Stimulated activated CD4-positive, alpha-beta T cell treated with anti-CD3 and anti-CD28 coated beads, Interleukin-4, amount 100 ng/mL, for 24 hours (primary cell): ENCODE results near the gene ADGRB2.

Experiments used
- DNase-seq: peaks from one replicate; pipeline ENCODE4 v3.0.0-alpha.2; 2020

The ADGRB2 gene

DNA sequence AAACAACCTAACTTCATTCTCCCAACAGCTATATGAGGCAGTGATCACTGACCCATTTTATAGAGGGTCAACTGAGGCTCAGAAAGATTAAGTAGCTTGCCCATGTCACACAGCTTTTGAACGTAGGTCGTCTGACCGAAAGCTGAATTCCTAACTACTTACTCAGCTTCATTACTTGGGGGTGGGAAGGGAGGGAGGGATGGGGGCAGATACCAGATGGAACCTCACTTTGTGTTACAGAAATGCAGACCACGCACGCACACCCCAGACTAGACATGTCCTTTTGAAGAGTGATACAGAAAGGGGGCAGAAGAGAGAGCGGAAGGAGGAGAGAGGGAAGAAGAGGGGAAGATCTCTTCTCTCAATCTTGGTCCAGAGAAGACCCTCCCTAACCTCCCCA, 2.3 kb downstream of the ADGRB2 start:
- no peak for DNase-seq

DNA sequence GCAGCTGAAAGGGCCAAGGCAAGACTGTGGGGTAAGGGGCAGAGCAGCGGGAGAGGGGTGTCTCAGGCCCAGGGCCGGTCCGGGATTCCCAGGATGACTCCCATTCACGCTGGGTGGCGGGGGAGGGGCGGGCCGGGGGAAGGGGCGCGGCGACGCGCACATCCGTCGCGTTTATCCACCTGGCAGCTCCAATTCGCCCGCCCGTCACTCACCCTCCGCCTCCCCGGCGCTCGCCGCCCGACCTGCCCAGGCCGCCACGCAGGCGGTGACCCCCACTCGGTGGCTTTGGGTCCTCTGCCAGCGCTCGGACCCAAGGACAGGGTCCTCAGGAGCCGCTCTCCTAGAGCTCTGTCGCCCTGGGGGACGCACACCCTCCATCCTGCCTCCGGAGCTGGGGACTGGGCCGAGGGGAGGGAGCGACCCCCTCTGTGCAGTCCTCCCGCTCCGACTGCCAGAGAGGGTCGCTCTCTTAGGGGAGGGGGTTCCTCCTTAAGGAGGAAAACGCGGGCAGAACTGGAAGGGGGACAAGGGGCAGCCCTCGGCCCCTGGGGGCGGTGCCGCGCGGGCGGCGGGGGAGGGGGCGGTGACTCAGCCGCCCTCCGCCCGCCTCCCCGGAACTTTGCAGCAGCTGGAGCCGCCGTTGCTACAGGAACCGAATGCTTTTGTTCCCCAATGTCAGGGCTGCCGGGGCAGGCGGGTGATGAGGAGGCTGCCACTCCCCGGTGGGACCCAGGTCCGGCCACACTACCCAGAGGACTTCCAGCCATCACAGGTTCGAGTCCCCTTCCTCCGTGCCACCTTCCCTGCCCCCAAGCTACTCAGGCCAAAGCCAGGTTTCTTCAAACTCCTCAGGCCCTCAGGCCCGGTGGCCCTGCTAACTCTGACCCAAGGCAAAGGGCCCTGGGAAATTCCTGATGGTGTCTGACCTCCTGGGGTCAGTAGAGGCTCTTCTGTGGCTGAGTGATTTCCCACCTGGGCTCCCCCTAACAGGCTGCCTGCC, 3.4 kb downstream of the ADGRB2 start:
- DNase-seq = peak; percentile 61

DNA sequence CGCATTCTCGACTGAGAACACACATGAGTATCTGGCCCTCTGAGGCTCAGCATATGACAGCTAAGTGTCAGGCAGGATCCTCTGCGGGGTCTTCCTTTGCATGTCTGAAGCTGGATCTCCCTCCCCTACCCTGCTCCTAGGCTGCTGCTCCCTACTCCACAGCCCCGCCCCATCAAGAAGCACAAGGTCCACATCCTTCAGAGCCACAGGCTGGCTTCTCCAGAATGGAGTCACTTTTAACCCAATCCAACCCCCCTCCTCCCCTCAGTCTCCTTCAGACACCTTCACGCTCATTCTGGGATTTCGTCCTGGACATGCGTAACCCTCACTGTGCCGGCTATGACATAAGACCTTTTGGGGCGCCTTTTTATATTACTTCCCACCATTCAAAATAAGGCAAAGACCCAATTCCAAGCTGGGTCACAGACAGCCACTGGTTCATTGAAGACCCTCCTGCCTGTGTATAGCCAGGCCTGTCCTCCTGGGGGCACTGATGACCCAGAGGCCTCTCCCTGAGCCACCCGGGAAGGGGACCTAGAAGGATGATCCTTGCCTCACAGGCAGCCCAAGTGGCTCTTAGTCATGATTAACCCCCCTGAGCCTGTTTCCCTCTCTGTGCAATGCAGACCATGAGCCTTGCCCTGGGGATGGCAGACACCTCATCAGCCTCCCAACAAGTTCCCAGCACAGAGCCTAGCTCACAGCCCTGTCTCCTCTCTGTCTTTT, 4.7 kb downstream of the ADGRB2 start:
- no peak for DNase-seq

DNA sequence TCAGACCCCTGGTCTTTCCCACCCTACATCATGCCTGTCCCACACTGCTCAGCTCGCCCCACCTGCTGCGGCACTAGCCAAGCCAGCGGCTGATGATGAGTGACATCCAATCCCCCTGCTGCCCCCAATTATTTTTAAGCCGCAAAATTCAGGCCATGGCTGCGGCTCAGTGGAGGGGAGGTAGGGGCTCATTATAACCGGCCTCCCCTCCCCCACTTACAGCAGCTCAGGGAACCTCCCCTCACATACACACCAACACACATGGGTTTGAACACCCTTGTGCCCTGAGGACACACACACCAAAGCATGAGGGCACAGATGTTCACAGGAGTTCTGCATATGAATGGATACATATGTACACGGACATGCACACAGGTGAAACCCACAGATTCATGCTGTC, 5.3 kb downstream of the ADGRB2 start:
- DNase-seq = no peak

DNA sequence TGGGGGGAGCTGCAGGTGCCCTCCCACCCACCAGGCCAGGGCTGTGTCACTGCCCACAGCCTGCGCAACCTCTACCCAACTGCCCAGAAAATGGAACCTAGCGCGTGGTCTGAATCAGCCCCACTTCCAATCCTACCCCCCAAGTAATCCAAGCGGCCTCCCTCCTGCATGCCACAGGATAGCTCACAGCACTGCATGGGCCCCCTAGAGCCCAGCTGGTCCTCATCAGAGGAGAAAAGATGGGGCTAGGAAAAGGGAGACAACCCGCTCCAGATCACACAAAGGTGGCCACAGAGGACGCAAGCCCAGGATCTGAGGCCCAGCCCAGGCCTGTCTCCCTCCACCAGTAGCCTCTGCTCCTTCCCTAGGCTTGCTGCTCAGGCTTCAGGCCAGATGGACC, 6.2 kb downstream of the ADGRB2 start:
- no peak for DNase-seq

DNA sequence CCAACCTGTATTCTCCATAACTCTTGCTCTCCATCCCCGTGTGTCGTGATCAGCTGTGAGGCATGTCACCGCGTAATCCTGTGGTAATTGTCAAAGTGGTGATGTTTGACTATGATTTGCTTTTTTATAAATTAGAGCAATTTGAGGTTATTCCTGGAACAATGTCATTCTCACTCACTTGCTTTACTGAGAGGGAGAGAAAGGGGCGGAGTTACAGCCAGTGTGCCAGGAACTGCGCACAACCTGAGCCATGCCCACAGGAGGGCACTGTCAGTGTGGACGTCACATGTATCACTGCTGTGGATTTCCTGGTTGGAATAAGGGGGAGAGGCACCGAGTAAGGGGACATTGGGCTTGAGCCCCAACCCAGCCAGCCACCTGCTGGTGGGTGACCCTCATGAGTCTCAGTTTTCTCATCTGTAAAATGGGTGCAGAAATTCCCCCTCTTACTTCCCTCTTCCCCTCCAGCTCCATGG, 6.9 kb downstream of the ADGRB2 start:
- no peak for DNase-seq

DNA sequence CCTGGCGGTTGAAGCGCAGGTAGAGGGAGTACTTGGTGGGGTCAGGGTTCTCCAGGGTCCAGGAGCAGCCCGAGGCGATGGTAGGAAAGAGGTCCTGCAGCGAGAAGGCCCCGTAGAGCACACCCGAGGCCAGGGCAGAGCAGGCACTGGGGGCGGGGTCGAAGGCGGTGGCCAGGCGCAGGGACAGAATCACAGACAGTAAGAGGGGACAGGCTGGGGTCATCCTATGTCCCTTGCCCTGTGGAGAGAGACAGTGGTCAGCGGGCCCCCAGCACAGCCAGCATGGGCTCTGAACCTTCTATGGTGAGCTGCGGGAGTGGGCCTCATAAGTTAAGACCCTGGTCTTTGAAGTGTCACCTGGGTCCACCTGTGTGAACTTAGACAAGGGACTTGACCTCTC, 7.6 kb downstream of the ADGRB2 start:
- DNase-seq = no peak

DNA sequence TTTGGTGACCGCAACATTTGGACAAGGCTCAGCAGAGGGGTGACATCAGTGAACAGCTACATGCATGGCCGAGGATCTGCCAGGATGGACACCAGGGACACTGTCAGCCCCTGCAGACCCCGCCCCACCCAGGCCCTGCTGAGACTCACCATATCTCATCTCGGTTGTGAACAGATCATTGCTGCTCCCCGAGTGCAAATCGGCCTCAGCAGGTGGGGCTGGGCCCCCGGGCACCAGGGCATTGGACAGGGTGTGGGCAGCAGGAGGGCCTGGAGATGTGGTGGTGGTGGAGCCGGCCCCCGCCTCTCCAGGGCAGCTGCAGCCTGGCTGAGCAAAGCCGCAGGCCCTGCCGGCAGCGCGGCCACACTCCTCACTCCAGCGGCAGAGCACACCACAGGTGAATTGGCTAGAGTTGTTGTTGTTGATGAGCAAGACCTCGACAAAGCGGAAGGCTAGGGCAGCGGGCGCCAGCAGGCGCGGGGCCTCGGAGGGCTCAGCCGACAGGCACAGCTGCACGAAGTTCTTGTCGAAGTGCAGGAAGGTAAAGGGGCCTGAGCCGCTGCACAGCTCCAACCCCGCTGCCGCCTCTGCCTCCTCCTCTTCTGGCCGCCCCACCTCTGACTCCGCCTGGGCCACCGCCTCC, 8.2 kb downstream of the ADGRB2 start:
- no peak for DNase-seq

DNA sequence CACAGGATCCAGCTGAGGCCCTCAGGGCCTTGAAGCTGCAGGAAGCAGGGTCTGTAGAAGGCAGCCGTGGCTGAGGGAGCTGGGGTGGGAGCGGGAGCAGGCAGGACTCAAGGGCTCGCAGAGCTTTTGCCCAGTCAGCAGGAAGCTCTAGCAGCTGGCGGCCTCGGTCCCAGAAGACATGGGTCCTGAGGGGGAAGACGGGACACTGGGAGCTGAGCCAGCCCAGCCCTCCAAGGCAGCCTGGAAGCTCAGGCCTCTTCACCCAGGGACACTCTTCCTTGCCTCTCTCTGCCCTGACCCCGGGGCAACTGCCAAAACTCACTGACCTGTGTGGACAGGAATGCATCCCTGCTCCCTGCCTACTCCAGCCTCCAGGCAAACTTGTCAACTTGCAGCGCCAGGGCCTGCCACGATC, 8.9 kb downstream of the ADGRB2 start:
- no peak for DNase-seq

DNA sequence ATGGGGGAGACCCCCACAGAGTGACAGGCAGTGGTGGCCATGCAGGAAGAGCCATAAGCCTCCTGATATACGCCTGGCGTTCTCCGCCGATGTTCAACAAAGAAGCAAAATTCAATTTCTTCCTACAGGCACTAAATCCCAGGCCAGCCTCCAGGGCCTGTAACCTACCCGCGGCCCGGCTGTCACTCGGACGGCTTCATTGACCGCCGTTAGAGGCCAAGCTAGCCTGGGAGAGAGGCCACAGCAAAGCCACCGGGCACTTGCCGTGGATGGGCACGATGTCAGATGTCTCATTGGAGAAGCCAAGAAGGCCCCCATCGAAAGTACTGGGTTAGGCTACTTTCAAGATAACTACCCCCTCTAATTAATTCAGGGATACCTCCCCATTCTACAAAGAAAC, 9.7 kb downstream of the ADGRB2 start:
- DNase-seq = no peak

DNA sequence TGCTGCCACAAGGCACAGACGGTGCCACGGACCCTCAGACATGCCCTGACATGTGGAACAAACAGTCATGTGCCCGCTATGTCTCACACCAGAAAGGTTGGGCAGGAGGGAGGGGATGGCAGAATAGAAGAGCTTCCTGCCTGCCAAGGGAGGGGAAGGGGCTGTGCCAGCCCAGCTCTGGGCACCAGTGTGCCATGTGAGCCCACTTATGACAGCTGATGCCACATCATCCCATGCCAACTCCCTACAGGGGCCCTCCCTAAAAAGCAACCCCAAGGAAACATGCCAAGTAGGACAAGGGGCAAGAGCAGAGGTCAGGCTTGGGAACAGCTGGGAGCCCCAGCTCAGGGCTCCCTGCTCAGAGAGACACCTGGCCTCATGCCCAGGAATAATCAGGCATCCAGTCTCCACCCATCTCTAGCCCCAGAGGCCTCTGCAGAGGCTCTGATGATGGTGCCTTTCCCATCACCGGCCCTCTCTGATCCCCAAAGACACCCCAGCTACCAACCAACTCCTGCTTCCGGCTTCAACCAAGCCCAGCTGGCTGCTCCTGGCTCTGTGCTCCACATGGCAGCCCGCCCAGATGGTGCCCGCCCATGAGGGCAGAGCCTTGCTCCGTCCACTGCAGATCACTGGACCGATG, 10.3 kb downstream of the ADGRB2 start:
- no peak for DNase-seq

DNA sequence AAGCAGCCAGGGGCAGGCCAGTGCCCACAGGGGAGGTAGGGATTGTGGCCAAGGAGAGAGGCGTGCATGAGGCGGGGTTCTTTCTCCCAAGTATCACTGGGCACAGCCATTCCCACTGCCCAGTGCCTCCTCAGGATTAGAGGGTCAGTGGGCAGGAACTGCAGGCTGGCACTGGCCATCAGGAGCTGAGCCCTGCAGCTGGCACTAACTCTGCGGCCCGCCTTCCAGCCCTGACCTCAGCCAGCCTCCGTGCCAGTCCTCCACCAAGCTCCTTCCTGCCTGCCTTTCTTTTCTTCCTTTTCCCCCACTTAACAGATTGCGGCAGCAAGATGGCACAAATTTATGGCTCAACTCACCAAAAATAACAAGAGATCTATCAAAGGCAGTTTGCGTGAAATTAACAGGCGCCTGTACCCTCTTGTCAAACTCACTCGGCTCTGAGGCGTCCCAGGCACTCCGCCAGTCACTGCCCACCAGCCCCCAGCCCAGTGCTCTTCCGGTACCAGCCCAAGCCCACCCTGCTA, 11.1 kb downstream of the ADGRB2 start:
- no peak for DNase-seq

DNA sequence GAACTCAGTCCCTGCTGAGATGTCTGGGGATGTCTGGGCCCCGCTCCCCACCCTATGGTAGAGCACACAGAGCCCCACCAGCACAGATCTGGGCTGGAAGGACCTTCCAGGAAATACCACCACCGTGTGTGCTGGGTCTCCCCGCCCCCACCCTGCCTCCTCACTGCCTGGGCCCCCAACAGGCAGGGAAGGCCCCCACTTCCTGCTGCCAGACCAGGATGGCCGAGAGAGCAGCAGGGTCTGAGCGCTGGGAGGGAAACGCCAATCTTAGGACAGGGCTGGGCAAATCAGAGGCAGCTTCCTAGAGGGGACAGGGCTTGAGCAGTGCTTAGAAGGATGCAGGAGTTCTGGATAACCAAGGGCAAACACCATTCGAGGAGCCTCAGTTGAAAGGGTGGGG, 11.9 kb downstream of the ADGRB2 start:
- no peak for DNase-seq

DNA sequence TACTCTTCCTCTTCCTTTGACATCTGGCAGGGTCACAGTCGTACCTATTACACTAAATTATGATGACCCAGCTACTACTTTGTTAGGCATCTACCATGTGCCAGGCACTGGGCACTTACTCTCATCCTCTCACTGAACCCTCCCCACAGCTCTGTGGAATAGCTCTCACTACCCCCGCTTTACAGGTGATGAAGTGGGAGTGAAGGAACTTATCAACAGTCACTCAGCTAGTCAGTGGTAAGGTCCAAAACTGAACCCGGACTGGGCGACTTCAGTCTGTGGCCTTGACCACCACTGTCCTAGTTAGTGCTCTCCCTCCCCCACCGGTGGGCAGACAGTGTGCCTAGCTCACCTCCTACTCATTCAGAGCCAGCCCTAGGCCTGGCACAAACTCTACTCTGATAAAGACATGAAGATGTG, 12.3 kb downstream of the ADGRB2 start:
- no peak for DNase-seq

DNA sequence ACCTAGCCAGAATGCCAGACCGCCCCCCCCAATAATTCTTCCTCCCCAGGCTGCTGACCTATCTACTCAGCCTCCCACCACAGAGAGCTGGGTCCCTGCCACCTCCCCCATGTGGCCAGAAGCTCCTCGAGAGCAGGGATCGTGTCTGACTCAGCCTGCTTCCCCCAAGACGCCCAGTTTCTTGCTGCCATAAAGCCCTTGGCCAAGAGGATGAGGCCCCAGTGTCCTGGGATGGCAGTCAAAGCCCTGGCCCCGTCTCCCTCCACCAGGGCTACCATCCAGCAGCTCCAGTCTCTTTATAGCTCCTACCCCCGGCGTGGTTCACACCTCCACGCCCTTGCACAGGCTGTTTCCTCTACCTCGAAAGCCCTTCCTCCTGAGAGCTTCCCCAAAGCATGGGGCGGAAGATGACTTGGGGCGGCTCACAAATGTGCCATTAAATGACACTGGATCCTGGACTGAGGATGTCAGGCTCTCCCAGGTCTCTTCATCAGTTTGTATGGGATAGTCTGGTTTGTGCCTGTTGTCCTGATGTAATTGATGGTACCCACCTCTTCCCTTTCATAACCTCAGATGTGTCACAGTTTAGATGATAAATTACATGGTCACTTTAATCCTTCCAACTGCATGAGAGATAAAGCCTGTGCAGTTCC, 13.2 kb downstream of the ADGRB2 start:
- DNase-seq = no peak

DNA sequence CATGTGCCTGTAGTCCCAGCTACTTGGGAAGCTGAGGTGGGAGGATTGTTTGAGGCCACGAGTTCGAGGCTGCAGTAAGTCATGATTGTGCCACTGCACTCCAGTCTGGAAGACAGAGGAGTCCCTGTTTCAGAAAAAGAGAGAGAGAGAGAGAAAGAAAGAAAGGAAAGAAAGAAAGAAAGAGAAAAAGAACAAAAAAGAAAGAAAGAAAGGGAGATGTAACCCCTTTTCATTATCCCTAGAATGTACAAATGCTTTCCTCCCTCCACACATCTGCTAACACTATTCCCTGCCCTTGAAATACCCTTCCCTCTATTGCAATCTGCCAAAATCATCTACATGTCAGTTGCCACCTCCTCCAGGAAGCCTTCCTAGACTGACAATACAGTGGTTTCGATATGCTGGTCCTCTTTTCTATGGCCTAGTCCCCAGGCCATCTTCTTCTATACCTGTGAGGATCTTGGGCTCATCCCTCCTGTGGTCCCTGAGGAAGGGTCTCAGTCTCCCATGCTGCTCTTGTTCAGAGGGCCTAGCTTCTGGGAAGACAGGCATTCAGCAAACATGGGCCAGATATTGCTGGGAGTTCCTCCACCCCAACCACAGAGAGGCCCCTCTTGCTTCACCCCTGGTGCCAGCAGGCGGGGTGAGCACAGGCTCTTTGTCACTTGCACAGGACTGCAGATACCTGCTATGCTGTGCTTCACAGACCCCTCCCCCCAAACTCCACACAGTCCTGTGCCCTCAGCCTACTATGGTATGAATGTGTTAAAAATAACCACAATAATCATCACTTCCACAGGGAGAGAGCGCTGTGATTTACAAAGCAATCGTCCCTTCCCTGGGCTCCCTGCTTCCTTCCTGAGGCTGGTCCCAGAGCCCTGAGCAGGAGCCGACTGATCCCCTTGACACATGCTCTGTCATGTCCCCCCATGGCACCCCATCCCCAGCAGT, 14.1 kb downstream of the ADGRB2 start:
- no peak for DNase-seq

DNA sequence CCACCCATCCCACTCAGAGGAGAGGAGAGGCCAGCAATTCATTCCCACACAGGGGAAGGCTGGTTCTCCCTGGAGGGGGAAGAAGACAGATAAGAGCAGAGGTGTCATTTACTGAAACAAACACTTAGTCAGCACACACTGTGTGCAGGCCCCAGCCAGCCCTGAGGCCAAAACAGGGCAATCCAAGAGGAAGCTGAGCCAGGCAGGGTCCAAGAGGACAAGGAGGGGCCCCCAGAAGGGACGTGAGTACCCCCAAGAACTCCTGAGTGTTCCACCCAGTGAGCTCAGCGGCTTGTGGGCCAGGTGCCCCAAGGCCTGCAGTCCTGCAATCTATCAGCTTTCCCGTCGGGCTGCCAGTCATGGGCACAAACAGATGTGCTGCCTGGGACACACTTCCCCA, 15.8 kb downstream of the ADGRB2 start:
- no peak for DNase-seq

DNA sequence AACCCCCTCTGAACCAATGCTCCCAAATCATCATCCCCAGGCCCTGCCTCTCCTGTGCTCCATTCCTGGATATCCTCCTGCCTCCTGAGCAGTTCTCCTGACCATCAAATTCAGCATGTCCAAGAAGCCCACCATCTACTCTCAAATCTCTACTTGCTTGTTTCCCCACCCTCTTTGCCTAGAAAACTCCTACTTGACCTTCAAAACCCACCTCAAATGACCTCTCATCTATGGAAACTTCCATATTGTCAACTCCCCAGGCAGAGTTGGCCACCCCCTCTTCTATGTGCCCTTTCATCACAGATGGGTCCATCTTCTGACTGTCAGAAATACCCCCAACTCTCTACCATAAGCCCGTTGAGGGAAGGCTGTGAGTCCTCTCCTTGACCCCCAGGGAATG, 16.8 kb downstream of the ADGRB2 start:
- DNase-seq = no peak

DNA sequence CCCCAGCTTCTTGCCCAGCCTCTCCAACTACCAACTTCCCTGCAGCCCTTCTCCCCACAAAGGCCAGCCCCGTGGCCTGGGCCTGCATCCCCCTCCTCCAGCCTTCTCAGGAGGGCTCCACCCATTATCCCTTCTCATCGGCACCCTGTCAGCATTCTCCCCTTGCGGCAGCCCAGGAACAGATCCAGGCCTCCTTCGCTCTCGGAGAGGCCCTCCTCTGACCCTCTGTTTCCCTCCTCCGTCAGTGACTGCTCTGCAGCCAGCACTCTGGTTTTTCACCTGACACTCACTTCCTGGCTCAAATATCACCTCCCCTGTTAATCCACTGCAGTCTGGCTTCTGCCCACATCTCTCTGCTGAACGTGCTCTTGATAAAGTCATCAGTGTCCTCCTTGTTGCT, 17.5 kb downstream of the ADGRB2 start:
- DNase-seq = no peak

DNA sequence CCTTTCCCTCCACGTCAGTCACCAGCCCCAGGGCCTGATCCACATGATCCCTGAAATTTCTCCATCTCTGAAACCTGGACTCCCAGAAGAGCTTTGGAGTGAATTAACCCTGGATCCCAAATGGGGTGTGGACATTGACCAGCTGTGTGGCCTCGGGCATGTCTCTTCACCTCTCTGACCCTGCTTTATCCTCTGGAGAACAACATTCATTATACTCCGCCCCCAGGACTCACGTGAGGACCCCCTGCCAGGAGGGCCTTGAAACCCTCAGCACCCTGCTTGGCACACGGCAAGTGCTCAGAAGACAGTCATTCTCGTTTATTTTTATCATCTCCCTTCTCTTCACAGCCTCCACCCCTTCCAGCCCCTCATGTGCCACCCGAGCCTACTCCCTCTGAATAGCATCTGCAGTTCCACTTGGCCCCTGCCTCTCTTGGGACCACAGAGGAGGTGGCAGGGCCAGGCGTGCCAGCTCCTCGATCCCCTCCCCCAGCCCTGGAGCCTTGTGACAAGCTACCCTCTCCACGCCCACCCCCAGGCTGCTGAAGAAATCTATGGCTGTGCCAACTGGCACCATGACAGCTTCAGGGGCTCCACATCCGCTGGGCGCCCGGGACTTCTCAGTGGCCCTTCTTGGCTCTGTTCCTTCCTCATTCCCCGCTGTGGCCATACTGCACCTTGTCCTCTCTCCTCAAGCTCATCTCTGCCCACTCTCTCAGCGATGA, 18.0 kb downstream of the ADGRB2 start:
- DNase-seq = no peak
